Stimulated activated CD8-positive, alpha-beta memory T cell treated with anti-CD3 and anti-CD28 coated beads, Interleukin-4, amount 100 ng/mL, for 24 hours (primary cell): ENCODE measurements around the gene KARS1.

Experiments
- DNase-seq: peaks from one replicate; pipeline ENCODE4 v3.0.0-alpha.2; 2020; ENCODE audit warnings: low read depth

KARS1 gene

DNA sequence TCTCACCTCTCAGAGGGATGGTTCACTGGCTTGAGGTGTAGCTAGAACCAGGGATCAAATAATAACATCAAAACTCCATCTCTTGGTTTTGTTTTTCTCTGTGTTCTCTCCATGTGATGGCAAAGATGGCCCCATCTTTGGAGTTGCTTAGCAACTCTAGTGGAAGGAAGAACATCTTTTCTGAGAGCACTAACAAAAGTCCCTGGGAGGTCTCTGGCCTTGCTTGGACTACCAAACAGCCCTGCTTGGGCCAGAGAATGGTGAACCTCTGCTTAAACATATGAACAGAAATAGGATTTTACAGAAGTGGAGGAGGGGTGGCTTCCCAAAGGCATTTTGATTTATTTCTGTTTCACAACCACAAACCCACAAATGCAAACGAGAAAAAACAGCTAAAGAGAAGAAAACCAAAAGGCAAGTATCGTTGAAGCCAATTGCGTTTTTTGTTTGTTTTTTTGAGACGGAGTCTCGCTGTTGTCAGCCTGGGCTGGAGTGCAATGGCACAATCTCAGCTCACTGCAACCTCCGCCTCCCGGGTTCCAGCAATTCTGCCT is 68.1 kb downstream of the KARS1 start:
- no peak for DNase-seq

DNA sequence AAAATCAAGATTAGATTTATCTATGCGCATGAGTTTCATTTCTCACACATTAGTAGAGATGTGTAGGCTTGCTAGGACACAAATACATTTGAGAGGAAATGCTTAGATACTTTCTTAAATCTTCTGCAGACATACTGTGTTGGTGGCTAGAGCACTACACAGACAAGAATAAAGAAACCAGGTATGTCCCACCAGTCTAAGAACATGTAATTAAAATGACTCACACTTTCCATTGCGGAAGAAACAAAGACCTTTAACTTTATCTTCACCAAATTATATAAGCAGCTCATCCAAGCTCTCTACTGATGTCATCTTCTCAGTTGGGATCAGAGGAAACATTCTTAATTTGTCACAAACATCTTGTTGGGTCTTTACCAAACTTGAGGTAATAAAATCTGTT is 68.7 kb downstream of the KARS1 start:
- no peak for DNase-seq

DNA sequence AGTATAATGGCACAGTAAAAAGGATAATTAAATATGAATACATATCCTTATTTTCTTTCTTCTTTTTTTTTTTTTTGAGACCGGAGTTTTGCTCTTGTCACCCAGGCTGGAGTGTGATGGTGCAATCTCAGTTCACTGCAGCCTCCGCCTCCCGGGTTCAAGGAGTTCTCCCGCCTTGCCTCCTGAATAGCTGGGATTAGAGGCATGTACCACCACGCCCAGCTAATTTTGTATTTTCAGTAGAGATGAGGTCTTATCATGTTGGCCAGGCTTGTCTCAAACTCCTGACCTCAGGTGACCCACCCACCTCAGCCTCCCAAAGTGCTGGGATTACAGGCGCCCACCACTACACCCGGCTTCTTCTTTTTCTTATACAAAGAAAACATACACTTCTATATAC is 69.3 kb downstream of the KARS1 start:
- no peak for DNase-seq
